SHP77 (cell line): ENCODE measurements around the gene RGL3.
A peak's percentile ranks its signal among the peaks of the same experiment; 100 is the strongest.
"Not testable (repeated sequence)": the region's sequence is repeated elsewhere in the genome, so short reads cannot be mapped to it uniquely, and the experiment has no call there.

Experiments
- DNase-seq, 2 experiments: peaks; one replicate each; lab custom pipeline; 2025; lab: John Stamatoyannopoulos, UW

Gene RGL3, protein sequence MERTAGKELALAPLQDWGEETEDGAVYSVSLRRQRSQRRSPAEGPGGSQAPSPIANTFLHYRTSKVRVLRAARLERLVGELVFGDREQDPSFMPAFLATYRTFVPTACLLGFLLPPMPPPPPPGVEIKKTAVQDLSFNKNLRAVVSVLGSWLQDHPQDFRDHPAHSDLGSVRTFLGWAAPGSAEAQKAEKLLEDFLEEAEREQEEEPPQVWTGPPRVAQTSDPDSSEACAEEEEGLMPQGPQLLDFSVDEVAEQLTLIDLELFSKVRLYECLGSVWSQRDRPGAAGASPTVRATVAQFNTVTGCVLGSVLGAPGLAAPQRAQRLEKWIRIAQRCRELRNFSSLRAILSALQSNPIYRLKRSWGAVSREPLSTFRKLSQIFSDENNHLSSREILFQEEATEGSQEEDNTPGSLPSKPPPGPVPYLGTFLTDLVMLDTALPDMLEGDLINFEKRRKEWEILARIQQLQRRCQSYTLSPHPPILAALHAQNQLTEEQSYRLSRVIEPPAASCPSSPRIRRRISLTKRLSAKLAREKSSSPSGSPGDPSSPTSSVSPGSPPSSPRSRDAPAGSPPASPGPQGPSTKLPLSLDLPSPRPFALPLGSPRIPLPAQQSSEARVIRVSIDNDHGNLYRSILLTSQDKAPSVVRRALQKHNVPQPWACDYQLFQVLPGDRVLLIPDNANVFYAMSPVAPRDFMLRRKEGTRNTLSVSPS

DNA sequence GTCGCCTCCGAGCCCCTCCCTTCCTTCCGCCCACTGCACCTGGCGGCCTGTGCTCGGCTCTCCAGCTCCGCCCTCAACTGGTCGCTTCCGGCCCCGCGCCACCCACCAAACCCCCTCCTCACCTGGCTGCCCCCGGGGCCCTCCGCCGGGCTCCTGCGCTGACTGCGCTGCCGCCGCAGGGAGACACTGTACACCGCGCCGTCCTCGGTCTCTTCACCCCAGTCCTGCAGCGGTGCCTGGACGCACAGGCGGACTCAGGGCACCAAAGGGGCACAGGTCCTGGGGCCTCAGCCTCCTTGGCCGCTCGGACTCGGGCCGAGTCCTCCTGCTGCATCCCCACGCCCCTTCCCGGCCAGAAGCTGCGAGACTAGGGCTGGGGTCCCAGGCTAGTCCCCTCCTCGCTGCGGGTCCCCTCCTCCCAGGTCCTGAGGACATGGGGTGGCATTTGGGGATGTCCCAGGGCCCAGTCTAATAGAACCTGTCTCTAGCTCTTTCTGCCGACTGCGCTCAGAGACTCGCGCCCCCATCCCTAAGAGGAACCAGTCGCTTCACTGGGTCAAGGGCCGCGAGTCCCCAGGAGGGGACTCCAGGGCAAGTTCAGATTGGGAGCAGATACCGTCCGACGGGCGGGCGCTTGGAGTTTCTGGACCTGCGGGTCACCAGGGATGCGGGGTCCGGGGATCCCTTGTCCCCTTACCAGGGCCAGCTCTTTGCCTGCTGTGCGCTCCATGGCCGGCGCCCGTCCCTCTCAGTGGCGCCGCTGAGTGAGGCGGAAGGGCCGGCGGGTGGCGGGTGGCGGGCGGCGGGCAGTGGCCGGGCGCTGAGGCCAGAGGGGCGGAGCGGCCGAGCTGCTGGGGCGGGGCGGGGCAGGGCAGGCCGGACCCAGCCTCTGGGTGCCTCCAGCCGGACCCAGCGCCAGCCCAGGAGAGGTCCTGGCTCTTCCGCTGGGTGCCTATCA lies at the start of gene RGL3:
TSS of gene RGL3 (minus strand) at position 766 of the 958 bp plus-strand sequence. CDS start at position 730, 36 bp downstream.
- peak in 1 of 2 experiments; percentile 61 for DNase-seq

- DNase-seq, result not testable (repeated sequence)
These were observed 49.2 kb upstream of the RGL3 start for GRCh38 chr19:11468266-11468845.

- no peak for DNase-seq
These were observed 46.5 kb upstream of the RGL3 start for GRCh38 chr19:11465600-11465999.

DNA sequence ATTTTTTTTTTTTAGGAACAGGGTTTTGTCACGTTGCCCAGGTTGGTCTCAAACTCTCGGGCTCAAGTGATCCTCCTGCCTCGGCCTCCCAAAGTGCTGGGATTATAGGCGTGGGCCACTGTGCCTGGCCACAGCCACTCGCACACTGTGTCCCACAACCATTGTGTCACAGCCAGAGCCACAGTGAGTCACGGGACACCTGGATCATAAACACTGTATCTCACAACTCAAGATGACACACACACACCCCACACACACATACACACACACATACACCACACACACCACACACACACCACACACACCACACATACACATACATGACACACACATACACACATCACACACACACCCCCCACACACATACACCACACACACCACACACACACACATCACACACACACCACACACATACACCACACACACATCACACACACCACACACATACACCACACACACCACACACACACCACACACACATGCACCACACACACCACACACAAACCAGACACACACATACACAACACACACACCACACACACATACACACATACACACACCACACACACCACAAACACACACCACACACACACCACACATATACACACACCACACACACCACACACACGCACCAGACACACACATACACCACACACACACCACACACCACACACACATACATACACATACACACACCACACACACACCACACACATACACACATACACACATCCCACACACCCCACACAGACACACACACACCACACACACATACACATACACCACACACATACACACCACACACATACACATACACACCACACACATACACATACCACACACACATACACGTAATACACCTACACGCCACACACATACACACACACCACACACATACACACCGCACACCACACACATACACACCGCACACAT lies 45.5 kb upstream of the RGL3 start:
- DNase-seq, result no peak

- no peak for DNase-seq
These were observed 44.3 kb upstream of the RGL3 start for GRCh38 chr19:11463391-11463790.

- DNase-seq, result no peak
These were observed 42.3 kb upstream of the RGL3 start for GRCh38 chr19:11461453-11461852.

DNA sequence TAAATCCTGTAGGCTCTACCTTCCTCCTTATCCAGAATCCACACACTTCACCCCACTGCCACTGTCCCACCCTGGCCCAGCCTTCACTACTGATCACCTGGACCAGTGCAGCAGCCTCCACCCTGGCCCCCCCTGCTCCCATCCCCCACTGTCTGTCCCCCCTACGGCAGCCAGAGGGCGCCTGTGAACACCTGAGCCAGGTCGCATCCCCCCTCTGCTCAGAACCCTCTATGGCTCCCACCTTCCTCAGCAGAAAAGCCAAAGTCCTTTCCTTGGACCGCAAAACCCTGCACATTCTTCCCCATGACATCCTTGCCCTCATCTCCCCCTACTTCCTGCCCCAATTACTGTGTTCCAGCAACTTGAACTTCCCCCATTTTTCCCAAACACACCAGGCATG lies 41.1 kb upstream of the RGL3 start:
- DNase-seq, result no peak

DNA sequence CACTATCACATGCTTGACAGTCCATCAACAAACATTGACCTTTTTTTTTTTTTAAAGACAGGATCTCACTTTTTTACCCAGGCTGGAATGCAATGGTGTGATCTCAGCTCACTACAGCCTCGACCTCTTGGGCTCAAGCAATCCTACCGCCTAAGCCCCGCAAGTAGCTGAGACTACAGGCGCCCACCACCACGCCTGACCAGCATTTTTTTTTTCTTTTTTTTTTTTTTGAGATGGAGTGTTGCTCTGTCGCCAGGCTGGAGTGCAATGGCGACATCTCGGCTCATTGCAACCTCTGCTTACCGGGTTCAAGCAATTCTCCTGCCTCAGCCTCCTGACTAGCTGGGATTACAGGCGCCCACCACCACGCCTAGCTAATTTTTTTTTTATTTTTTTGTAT lies 39.8 kb upstream of the RGL3 start:
- not testable (repeated sequence) for DNase-seq

GRCh38 chr19:11458236-11458900 lies 39.3 kb upstream of the RGL3 start:
- no peak for DNase-seq

DNA sequence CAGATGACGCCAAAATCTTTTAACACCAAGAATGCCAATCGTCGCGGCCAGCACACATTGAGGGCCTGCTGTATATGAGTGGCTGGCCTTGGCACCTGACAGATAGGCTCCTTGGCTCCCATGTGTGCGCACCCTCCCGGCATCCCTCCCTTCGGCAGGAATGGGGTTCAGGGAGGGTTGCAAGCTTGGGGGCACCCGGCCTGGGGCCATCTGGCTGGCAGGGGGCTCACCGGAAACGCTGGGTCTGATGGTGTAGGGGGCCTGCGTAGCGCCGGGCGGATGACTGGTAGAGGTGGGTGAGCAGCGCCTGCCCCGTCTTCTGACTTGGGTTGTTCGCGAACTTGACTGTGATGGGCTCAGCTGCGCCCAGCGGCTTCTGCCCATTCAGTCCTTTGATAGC lies 38.7 kb upstream of the RGL3 start:
- DNase-seq, result no peak

- DNase-seq, result no peak
These were observed 38.0 kb upstream of the RGL3 start for GRCh38 chr19:11457115-11457514.

GRCh38 chr19:11456659-11457058 lies 37.5 kb upstream of the RGL3 start:
- DNase-seq, result no peak

DNA sequence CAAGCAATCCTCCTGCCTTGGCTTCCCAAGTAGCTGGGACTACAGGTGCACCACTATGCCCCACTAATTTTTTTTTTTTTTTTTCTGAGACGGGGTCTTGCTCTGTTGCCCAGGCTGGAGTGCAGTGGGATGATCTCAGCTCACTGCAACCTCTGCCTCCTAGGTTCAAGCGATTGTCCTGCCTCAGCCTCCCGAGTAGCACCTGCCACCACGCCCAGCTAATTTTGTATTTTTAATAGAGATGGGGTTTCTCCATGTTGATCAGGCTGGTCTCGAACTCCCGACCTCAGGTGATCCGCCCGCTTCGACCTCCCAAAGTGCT lies 36.1 kb upstream of the RGL3 start:
- DNase-seq, result not testable (repeated sequence)

- DNase-seq, result no peak
These were observed 34.6 kb upstream of the RGL3 start for GRCh38 chr19:11453468-11454341.

DNA sequence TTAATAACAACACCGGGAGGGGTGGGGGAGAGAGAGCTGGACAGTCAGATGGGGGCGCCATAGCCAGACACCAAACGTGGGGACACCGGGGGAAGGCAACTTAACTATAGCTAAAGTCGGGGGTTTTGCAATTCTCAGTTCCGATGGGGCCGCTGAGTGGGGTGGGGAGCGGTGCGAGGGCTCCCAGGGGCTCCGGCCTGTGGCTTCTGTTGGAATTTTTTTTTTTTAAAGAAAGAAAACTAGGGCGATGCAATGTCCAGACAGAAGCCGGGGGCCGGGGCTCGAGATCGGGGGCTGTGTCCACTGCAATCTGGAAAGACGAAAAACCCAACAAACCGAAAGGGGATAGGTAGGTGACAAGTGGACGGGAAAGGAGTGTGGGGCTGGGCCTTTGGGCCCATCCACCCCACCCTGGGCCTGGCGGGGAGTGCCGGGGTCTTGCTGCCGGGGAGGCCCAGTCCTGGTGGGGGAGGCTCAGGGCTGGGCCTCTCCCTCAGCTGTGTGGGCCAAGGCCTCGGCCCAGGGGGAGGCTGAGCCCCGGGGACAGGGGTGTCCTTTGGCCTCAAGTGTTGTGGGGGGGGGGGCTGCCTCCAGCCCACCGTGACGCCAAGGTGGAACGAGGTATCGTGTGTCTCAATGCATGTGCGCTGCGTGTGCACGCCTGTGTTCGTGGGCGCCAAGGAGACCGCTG lies 33.7 kb upstream of the RGL3 start:
- no peak for DNase-seq

GRCh38 chr19:11451871-11452619 lies 32.9 kb upstream of the RGL3 start:
- no peak for DNase-seq

GRCh38 chr19:11451327-11451870 lies 32.3 kb upstream of the RGL3 start:
- no peak for DNase-seq
